Hepatocyte (in vitro differentiated cells): ENCODE measurements around the gene COMT. TPM values are rescaled to one million over a fixed set of nuclear protein-coding genes. Genes with fewer than 3 reads are reported as not detected.

ENCODE experiments used
- DNase-seq: peaks from one replicate; pipeline ENCODE4 v3.0.0-alpha.2; 2016; ENCODE audit warnings: low spot score
- H2AFZ ChIP-seq: fragments of 200-600 bp; sonication (generic); 2 replicates; pipeline ENCODE4 v1.6.0; 2016; ENCODE audit warnings: antibody characterized with exemption, mild to moderate bottlenecking
- H3K27ac ChIP-seq: fragments of 200-600 bp; sonication (generic); 2 replicates; pipeline ENCODE4 v1.5.1; 2016; ENCODE audit warnings: mild to moderate bottlenecking
- H3K27me3 ChIP-seq: fragments of 200-600 bp; sonication (generic); 2 replicates; pipeline ENCODE4 v1.6.1; 2016
- H3K36me3 ChIP-seq: fragments of 200-600 bp; sonication (generic); replicated peaks from 2 replicates; pipeline ENCODE4 v1.5.1; 2016; ENCODE audit warnings: low read depth; ENCODE audit not compliant: insufficient read depth
- H3K4me1 ChIP-seq: fragments of 200-600 bp; sonication (generic); 2 replicates; pipeline ENCODE4 v1.5.1; 2016; ENCODE audit warnings: mild to moderate bottlenecking, moderate library complexity; ENCODE audit not compliant: insufficient read depth
- H3K4me2 ChIP-seq: fragments of 200-600 bp; sonication (generic); 2 replicates; pipeline ENCODE4 v1.6.0; 2016
- H3K4me3 ChIP-seq: fragments of 200-600 bp; sonication (generic); 2 replicates; pipeline ENCODE4 v1.5.1; 2016; ENCODE audit warnings: mild to moderate bottlenecking
- H3K79me2 ChIP-seq: fragments of 200-600 bp; sonication (generic); 2 replicates; pipeline ENCODE4 v1.6.0; 2017; ENCODE audit warnings: mild to moderate bottlenecking
- H3K9me2 ChIP-seq: fragments of 200-600 bp; sonication (generic); replicated peaks from 2 replicates; pipeline ENCODE4 v1.6.0; 2017; ENCODE audit warnings: mild to moderate bottlenecking; ENCODE audit not compliant: insufficient read depth
- H3K9me3 ChIP-seq: fragments of 200-600 bp; sonication (generic); 2 replicates; pipeline ENCODE4 v1.5.1; 2016; ENCODE audit warnings: low read depth, mild to moderate bottlenecking
- H4K20me1 ChIP-seq: fragments of 200-600 bp; sonication (generic); 2 replicates; pipeline ENCODE4 v1.6.0; 2016; ENCODE audit warnings: mild to moderate bottlenecking; ENCODE audit not compliant: insufficient read depth, poor library complexity, severe bottlenecking
- EZH2 ChIP-seq: fragments of 200-600 bp; sonication (generic); IDR thresholded peaks from 2 replicates; pipeline ENCODE4 v1.6.1; 2016; ENCODE audit warnings: antibody characterized with exemption, mild to moderate bottlenecking, borderline replicate concordance
- EZH2phosphoT487 ChIP-seq: fragments of 200-600 bp; sonication (generic); IDR thresholded peaks from one replicate; pipeline ENCODE4 v1.6.1; 2018; ENCODE audit warnings: antibody characterized with exemption, mild to moderate bottlenecking, low read depth, moderate library complexity; ENCODE audit not compliant: unreplicated experiment, severe bottlenecking
- WGBS: methylation state at CpG from one replicate; pipeline ENCODE4 v1.1.6; 2016; ENCODE audit warnings: low lambda C conversion rate; ENCODE audit errors: missing lambda C conversion rate; 5-methylcytosine and 5-hydroxymethylcytosine counted together
- polyA plus RNA-seq: library from polyadenylated mRNA; unstranded; fragments of >200 nt; fragmentation: Nextera tagmentation; extraction: Ambion mirVana; gene quantifications from 2 replicates; pipeline ENCODE4 v1.2.1, GENCODE V29; 2016
- total RNA-seq: library from RNA; depleted of rRNA; stranded (reverse); fragments of >200 nt; gene quantifications from 2 replicates; pipeline ENCODE4 v1.2.3, GENCODE V29; 2014
- TF ChIP-seq, protein P1 (sequence below): fragments of 200-600 bp; sonication (generic); IDR thresholded peaks from 2 replicates; pipeline ENCODE4 v1.5.1; 2016; ENCODE audit warnings: antibody characterized with exemption, mild to moderate bottlenecking; ENCODE audit not compliant: poor library complexity

Gene COMT
- total and polyA plus RNA-seq, 2 experiments from 2014 or later, result 74.5 to 153 TPM

DNA sequence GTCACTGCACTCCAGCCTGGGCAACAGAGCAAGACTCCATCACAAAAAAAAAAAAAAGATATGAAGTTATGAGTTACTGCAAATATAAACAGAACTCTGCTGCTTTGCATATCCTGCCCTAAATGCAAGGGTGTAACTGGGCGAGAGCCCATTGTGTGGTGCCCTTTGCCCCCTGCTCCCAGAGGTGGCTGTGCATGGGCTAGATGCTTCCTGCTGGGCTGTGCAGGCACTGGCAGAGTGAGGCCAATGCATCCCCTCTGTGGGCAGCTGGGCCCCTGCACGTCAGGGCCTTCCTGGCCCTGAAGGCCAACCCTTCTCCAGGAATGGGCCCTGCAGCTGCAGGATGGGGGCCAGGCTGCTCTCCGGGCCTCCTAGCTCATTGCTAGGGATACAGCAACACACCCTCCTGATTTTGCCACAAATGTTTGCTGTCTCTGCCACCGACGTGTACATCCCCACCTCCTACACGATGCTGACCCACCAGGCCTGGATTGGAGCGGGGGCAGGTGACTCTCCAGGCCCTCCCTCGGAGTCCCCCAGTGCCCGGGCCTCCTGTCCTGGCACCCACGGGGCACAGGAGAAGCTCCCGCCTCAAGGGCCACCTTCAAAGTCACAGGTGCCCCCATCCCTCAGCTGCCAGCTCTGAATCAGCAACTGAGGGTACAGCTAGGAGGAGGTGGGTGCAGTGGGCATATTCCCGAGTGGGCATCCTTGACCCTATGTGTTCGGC lies 40.7 kb upstream of the COMT start:
- Histone ChIP-seq H3K9me3 (no peaks in the 10 kb centered on the region), H3K36me3 (no peaks in the 10 kb centered on the region), H2AFZ (no peak overlapping the region), H3K27ac (no peak overlapping the region), H4K20me1 (no peaks in the 10 kb centered on the region), H3K9me2 (no peaks in the 10 kb centered on the region), H3K27me3 (peaks cover 3% of the 10 kb centered on the region), H3K4me3 (no peak overlapping the region), H3K79me2 (no peaks in the 10 kb centered on the region), H3K4me1 (peaks cover 14% of the 10 kb centered on the region), H3K4me2 (no peak overlapping the region)
- no peak for DNase-seq
- 93% methylated on average over 13 of the region's 13 CpGs for WGBS
- TF ChIP-seq, protein P1, sequence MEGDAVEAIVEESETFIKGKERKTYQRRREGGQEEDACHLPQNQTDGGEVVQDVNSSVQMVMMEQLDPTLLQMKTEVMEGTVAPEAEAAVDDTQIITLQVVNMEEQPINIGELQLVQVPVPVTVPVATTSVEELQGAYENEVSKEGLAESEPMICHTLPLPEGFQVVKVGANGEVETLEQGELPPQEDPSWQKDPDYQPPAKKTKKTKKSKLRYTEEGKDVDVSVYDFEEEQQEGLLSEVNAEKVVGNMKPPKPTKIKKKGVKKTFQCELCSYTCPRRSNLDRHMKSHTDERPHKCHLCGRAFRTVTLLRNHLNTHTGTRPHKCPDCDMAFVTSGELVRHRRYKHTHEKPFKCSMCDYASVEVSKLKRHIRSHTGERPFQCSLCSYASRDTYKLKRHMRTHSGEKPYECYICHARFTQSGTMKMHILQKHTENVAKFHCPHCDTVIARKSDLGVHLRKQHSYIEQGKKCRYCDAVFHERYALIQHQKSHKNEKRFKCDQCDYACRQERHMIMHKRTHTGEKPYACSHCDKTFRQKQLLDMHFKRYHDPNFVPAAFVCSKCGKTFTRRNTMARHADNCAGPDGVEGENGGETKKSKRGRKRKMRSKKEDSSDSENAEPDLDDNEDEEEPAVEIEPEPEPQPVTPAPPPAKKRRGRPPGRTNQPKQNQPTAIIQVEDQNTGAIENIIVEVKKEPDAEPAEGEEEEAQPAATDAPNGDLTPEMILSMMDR, result no peak
- no peak for TF ChIP-seq EZH2
- TF ChIP-seq EZH2phosphoT487, result no peak

DNA sequence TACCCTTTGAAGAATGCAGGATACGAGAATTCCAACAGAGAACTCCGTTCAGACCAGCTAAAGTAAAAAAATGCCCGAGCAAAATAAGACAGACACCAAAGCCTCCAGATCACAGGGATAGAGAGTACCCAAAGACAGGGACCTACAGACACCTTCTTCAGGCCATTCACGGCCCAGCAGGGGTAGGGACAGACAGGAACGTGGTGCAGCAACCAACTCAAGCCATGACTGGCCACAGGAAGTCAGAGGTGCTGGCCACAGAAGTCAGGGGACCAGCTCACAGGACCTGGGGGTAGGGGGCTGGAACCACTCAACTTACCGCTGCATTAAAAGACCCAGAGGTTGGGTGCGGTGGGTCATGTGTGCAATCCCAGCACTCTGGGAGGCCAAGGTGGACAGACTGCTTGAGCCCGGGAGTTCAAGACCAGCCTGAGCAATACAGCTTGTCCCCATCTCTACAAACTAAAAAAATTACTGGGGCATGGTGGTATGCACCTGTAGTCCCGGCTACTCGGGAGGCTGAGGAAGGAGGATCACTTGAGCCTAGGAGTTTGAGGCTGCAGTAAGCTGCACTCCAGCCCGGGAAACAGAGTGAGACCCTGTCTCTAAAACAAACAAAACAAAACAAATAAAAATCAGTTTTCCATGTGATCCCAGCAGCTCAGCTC lies 39.9 kb upstream of the COMT start:
- Histone ChIP-seq H3K79me2 (no peaks in the 10 kb centered on the region), H3K4me3 (no peak overlapping the region), H3K9me2 (no peaks in the 10 kb centered on the region), H3K27ac (no peak overlapping the region), H3K36me3 (no peaks in the 10 kb centered on the region), H3K4me1 (peaks cover 17% of the 10 kb centered on the region), H2AFZ (no peak overlapping the region), H3K9me3 (no peaks in the 10 kb centered on the region), H3K27me3 (peaks cover 3% of the 10 kb centered on the region), H4K20me1 (no peaks in the 10 kb centered on the region), H3K4me2 (no peak overlapping the region)
- 77% methylated on average over 11 of the region's 11 CpGs for WGBS
- TF ChIP-seq, protein P1, result no peak
- no peak for TF ChIP-seq EZH2phosphoT487
- no peak for TF ChIP-seq EZH2
- no peak for DNase-seq

DNA sequence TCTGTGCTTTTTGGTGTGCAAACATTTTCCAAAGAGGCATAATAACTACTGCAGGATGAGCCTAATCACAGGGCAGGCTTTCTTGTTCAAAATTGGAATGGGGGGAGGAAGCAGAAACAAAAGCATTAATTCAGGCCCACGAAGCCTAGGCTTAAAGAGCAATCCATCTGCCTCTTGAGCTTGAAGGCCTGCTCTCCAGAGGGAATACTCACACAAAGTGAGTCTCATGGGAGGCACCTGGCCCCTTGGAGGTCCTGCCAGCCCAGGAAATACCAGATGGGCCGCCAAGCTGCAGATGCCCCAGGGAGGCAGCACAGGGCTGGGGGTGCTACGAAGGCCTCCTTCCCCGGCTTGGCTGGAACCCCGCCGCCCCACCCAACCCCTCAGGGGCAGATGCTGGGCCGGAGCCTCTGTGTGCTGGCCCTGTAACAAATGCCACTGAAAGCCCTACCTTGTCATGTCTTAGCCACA lies 39.3 kb upstream of the COMT start:
- no peak overlapping the region for H3K27ac ChIP-seq
- no peaks in the 10 kb centered on the region for H3K9me2 ChIP-seq

More for the DNA sequence above, 39.3 kb upstream of the COMT start:
- peaks cover 3% of the 10 kb centered on the region for H3K27me3 ChIP-seq
- peaks cover 17% of the 10 kb centered on the region for H3K4me1 ChIP-seq
- H3K9me3 ChIP-seq, result no peaks in the 10 kb centered on the region
- WGBS, result 91% methylated on average over 7 of the region's 7 CpGs
- no peaks in the 10 kb centered on the region for H3K79me2 ChIP-seq
- no peak overlapping the region for H3K4me2 ChIP-seq
- H2AFZ ChIP-seq, result no peak overlapping the region
- H4K20me1 ChIP-seq, result no peaks in the 10 kb centered on the region
- no peak overlapping the region for H3K4me3 ChIP-seq
- no peak for DNase-seq
- H3K36me3 ChIP-seq, result no peaks in the 10 kb centered on the region
- TF ChIP-seq, protein P1, result no peak
- TF ChIP-seq EZH2 (no peak), EZH2phosphoT487 (no peak)
